Activated CD8-positive, alpha-beta memory T cell treated with anti-CD3 and anti-CD28 coated beads, Interleukin-2, amount 10 ng/mL, durations not matched to agents 7 days and 5 days (primary cell): ENCODE data around the gene RAD51C. TPM values are rescaled to one million over a fixed set of nuclear protein-coding genes. Genes with fewer than 3 reads are reported as not detected.
"Not testable (repeated sequence)": the region's sequence is repeated elsewhere in the genome, so short reads cannot be mapped to it uniquely, and the experiment has no call there.

Experiments
- ATAC-seq: fragments of 150-1000 bp; cut with Tn5 transposase; one replicate; pipeline ENCODE4 v1.10.0; 2021; ENCODE audit warnings: moderate library complexity
- CTCF ChIA-PET: fragments of 350-600 bp; sonication (Branson Sonifier 250); formaldehyde crosslinking; loops from one replicate; lab custom pipeline; 2021; ENCODE audit warnings: antibody characterized with exemption; lab: Charles Lee
- DNase-seq: peaks from one replicate; pipeline ENCODE4 v3.0.0-alpha.2; 2020
- H3K27ac Mint-ChIP-seq: one replicate; pipeline ENCODE4 v1.8.0; 2021; ENCODE audit warnings: mild to moderate bottlenecking, mixed read lengths
- H3K27me3 Mint-ChIP-seq: one replicate; pipeline ENCODE4 v1.8.0; 2021; ENCODE audit warnings: mixed read lengths
- H3K36me3 Mint-ChIP-seq: one replicate; pipeline ENCODE4 v1.8.0; 2021; ENCODE audit warnings: mild to moderate bottlenecking, mixed read lengths
- H3K4me1 Mint-ChIP-seq: one replicate; pipeline ENCODE4 v1.8.0; 2021; ENCODE audit warnings: mixed read lengths
- H3K4me3 Mint-ChIP-seq: one replicate; pipeline ENCODE4 v1.8.0; 2021; ENCODE audit warnings: mild to moderate bottlenecking, moderate library complexity, mixed read lengths
- H3K9me3 Mint-ChIP-seq: one replicate; pipeline ENCODE4 v1.8.0; 2022; ENCODE audit warnings: low read depth, mixed read lengths
- total RNA-seq, 2 experiments: library from RNA; stranded (reverse); gene quantifications; one replicate each; pipeline ENCODE4 v1.2.3, GENCODE V29; 2021

Gene RAD51C
- total RNA-seq, 2 experiments from 2014 or later: 61.3 to 65.0 TPM

DNA sequence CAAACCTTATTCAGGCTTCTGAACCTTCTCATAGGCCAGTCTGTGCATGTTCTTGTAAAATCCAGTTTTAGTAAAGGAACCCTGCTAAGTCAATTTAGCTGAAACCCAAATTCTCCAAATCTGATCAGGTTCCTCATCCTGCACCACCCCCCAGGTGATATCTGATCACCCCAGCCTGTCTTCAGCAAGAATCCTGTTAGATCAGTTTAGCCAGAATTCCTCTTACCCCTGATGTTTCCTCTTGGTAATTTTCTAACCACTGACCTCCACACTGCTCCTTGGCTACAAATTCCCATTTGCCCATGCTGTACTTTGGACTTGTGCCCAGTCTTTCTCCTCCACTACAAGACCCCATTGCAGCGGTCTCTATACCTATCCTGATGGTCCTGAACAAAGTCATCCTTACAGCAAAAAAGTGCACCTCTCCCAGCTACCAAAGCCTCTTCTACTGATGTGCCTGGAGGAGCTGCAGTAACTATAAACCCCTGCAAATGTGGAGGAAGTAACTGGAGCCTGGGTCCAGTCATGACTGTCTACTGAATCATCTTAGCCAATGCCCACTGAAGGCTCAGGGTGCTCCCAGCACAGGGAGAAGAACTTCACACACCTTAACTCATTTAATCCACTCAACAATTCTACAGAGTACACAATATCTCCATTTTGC lies 24.3 kb upstream of the RAD51C start:
- Mint-ChIP-seq H3K27ac (no peak overlapping the region), H3K4me3 (no peak overlapping the region), H3K27me3 (peaks cover 21% of the 10 kb centered on the region), H3K4me1 (peaks cover 7% of the 10 kb centered on the region), H3K36me3 (no peaks in the 10 kb centered on the region), H3K9me3 (no peaks in the 10 kb centered on the region)
- DNase-seq (no peak), ATAC-seq (no peak)
- CTCF ChIA-PET: no interaction called here

DNA sequence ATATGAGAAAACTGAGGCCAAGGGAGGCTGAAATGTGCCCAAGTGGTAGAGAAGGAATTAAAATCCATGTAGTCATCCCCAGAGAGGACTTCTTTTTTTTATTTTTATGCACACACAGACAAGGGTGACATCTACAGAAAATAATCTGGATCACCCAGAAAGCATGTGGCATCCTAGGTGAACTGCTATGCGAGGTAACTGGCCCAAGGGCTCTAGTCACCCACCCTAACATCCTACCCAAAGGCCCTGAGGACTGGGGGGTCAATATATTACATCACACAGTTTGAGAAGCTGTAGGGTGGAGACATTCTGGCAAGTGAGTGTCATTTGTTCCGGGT lies 23.8 kb upstream of the RAD51C start:
- no peaks in the 10 kb centered on the region for H3K9me3 Mint-ChIP-seq
- peaks cover 21% of the 10 kb centered on the region for H3K27me3 Mint-ChIP-seq
- CTCF ChIA-PET: no interaction called here
- H3K4me3 Mint-ChIP-seq: no peak overlapping the region
- no peak overlapping the region for H3K27ac Mint-ChIP-seq
- ATAC-seq (no peak), DNase-seq (no peak)
- H3K4me1 Mint-ChIP-seq: peaks cover 7% of the 10 kb centered on the region
- H3K36me3 Mint-ChIP-seq: no peaks in the 10 kb centered on the region

DNA sequence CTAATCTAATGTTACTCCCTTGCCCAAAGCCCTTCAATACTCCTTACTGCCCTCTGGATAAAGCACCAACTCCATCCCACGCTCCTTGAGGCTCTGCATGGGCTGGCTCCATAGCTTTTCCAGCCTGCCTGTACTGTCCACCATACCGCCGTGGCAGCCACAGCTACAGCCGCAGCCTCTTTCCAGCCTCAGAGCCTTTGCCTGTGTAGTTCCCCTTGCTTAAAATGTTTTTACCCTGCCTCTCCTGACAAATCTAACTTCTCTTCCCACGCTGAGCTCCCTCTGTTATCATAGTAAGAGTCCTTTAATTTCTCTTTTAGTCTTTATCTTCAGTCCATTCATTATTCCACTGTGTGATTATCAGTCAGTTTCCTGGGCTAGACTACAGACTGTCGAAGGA lies 22.5 kb upstream of the RAD51C start:
- ATAC-seq (no peak), DNase-seq (no peak)
- Mint-ChIP-seq H3K4me1 (peaks cover 7% of the 10 kb centered on the region), H3K27ac (no peak overlapping the region), H3K9me3 (no peaks in the 10 kb centered on the region), H3K4me3 (no peak overlapping the region), H3K27me3 (peaks cover 21% of the 10 kb centered on the region), H3K36me3 (no peaks in the 10 kb centered on the region)
- CTCF ChIA-PET: interaction anchor here (0.6 to 1.1 kb wide), 2 partner anchors 14 to 1744 kb away, joined by 3 to 4 read pairs; no protein-coding TSS in a partner anchor

DNA sequence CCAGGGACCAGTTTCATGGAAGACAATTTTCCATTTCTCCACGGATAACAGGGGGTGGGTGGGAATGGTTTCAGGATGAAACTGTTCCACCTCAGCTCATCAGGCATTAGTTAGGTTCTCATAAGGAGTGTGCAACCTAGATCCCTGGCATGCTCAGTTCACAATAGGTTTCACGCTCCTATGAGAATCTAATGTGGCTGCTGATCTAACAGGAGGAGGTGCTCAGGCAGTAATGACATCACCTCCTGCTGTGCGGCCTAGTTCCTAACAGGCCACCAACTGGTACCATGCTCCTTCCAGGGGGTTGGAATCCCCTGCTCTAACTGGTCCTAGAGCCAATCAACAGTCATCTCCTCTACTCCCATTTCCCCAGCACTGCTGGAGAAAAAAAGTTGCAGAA lies 20.4 kb upstream of the RAD51C start:
- ATAC-seq (no peak), DNase-seq (no peak)
- Mint-ChIP-seq H3K4me1 (peaks cover under 1% of the 10 kb centered on the region), H3K27me3 (peaks cover 18% of the 10 kb centered on the region), H3K9me3 (no peaks in the 10 kb centered on the region), H3K27ac (no peak overlapping the region), H3K4me3 (no peak overlapping the region), H3K36me3 (no peaks in the 10 kb centered on the region)
- CTCF ChIA-PET: no interaction called here

DNA sequence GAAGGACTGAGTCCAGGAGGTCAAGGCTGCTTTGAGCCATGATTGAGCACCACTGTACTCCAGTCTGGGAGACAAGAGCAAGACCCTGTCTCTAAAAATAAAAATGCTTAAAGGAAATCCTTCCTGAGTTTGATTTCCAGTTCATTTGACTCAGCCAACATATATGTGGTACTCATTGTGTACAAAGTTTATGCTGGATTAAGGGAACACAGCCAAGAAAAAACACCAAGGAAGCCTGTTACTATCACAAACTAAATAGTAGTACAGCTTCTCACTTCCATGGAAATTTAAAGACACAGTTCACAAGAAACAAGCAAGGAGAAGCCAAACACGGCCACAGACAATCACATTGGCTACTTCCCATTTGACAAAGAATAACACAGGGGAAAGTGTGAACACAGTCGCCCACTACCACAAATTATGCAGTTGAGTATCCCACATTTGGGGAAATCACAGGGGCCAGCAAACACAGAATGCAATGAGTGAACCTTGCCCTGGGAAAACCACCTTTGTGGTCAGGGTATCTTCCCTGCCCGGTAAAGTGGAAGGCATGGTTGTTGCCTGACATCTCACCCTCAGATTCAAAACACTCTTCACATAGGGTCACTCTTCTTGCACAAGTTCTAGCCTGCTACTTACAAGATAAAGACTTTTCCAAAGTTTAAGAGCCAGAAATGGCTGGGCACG lies 15.1 kb upstream of the RAD51C start:
- H3K36me3 Mint-ChIP-seq: no peaks in the 10 kb centered on the region
- ATAC-seq (no peak), DNase-seq (no peak)
- no peaks in the 10 kb centered on the region for H3K9me3 Mint-ChIP-seq
- CTCF ChIA-PET: no interaction called here
- peaks cover 6% of the 10 kb centered on the region for H3K27me3 Mint-ChIP-seq
- H3K4me1 Mint-ChIP-seq: no peaks in the 10 kb centered on the region
- no peak overlapping the region for H3K4me3 Mint-ChIP-seq
- H3K27ac Mint-ChIP-seq: no peak overlapping the region

DNA sequence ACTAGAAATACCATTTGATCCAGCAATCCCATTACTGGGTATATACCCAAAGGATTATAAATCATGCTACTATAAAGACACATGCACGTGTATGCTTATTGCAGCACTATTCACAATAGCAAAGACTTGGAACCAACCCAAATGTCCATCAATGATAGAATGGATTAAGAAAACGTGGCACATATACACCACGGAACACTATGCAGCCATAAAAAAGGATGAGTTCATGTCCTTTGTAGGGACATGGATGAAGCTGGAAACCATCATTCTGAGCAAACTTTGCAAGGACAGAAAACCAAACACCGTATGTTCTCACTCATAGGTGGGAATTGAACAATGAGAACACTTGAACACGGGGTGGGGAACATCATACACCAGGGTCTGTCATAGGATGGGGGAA lies 14.1 kb upstream of the RAD51C start:
- H3K27me3 Mint-ChIP-seq, CTCF ChIA-PET, DNase-seq, H3K27ac Mint-ChIP-seq, H3K36me3 Mint-ChIP-seq, H3K9me3 Mint-ChIP-seq, H3K4me3 Mint-ChIP-seq, ATAC-seq, H3K4me1 Mint-ChIP-seq: not testable (repeated sequence)

DNA sequence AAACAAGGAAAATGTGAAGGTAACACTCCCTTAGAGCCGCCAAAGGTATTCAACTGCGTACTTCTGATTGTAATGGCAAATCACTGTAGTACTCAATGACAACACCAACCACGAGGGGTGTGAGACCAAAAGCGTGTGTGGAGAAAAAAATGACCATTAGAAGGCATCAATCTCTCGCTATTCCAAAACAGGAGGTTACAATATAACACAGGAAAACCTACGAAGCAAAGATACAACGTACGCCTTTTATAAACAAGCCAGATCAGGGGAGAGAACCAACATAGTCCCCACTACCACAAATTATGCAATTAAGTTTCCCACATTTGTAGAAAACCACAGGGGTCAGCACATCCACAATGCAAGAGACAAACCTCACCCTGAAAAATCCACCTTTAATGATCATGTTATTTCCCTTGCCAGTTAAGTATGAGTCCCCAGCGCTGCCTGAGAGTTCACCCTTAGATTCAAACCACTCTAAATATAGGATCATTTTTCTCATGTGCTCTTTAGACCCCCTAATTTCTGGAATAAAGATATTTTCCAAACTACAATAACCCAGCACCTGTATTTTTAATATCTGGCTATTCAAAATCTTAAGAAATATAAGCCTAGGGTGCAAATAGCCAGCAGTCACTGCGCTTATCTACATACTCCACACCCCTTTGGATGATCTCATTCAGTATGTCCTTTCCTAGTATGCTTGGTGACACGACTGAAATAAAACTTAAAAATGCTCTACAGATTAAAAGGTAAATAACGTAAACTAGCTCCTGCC lies 13.0 kb upstream of the RAD51C start:
- Mint-ChIP-seq H3K27ac (no peak overlapping the region), H3K4me3 (no peak overlapping the region), H3K4me1 (no peaks in the 10 kb centered on the region), H3K36me3 (no peaks in the 10 kb centered on the region), H3K27me3 (peaks cover 6% of the 10 kb centered on the region), H3K9me3 (no peaks in the 10 kb centered on the region)
- DNase-seq: no peak
- CTCF ChIA-PET: no interaction called here
- no peak for ATAC-seq

DNA sequence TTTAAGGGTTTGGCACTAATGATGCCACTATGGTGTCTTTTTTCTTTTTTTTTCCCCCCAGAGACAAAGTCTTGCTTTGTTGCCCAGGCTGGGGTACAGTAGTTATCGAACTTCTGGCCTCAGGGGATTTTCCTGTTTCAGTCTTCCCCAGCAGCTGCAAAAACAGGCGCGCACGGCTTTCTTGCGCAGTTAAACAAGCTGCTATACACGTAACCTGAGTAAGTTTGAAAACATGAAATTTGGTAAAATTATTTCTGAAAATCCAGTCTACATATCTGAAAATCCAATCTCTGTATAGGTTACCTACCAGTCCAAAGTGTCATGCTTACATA lies 12.4 kb upstream of the RAD51C start:
- peaks cover 6% of the 10 kb centered on the region for H3K27me3 Mint-ChIP-seq
- no peak for DNase-seq
- CTCF ChIA-PET: no interaction called here
- no peak for ATAC-seq
- H3K4me1 Mint-ChIP-seq: no peaks in the 10 kb centered on the region
- no peak overlapping the region for H3K4me3 Mint-ChIP-seq
- no peak overlapping the region for H3K27ac Mint-ChIP-seq
- no peaks in the 10 kb centered on the region for H3K9me3 Mint-ChIP-seq
- H3K36me3 Mint-ChIP-seq: no peaks in the 10 kb centered on the region

DNA sequence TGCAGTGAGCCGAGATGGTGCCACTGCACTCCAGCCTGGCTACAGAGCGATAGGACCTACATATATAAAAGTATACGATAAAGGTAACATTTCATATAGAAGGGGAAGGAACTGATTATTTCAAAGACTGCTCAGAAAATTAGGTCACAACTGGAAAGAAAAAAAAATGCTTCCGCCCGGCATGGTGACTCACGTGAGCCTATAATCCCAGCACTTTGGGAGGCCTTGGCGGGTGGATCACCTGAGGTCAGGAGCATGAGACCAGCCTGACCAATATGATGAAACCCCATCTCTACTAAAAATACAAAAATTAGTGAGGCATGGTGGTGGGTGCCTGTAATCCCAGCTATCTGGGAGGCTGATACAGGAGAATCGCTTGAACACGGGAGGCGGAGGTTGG lies 8.4 kb upstream of the RAD51C start:
- Mint-ChIP-seq H3K36me3 (no peaks in the 10 kb centered on the region), H3K4me3 (no peak overlapping the region), H3K27ac (no peak overlapping the region), H3K9me3 (no peaks in the 10 kb centered on the region), H3K27me3 (no peaks in the 10 kb centered on the region), H3K4me1 (no peaks in the 10 kb centered on the region)
- CTCF ChIA-PET: interaction anchor here (0.6 to 1.6 kb wide), 3 partner anchors 14 to 464 kb away, joined by 3 to 4 read pairs (median 3); no protein-coding TSS in a partner anchor
- DNase-seq: no peak
- no peak for ATAC-seq

DNA sequence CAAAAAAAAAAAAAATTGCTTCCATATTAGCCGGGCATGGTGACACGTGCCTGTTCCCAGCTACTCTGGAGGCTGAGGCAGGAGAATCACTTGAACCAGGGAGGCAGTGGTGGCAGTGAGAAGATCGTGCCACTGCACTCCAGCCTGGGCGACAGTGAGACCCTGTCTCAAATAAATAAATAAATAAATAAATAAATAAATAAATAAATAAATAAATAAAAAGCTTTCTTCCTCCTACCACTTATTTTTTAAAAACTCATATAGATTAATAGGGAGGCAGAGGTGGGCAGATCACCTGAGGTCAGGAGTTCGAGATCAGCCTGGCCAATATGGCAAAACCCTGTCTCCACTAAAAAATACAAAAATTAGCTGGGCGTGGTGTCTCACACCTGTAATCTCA lies 7.9 kb upstream of the RAD51C start:
- not testable (repeated sequence) for H3K36me3 Mint-ChIP-seq, H3K27me3 Mint-ChIP-seq, H3K9me3 Mint-ChIP-seq, ATAC-seq, H3K4me1 Mint-ChIP-seq, DNase-seq, H3K27ac Mint-ChIP-seq, H3K4me3 Mint-ChIP-seq
- CTCF ChIA-PET: interaction anchor here (1.3 kb wide), 1 partner anchor 17 kb away, joined by 3 read pairs; no protein-coding TSS in a partner anchor

DNA sequence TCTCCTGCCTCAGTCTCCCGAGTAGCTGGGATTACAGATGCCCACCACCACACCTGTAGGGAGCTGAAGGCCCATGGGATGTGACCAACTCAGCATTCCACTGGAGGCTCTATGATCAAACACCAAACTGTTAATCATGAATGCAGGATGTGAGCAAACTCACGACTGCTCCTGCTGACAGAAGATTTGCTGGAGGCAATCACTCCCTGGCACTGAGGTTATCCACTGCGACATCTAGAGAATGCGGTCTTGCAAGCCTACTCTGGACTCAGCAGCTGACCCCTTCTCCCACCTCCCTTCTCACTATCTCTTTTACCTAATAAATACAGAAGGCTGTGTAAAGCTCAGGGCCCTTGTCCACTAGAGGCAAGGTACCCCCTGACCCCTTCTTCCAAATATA lies 5.4 kb upstream of the RAD51C start:
- H3K4me1 Mint-ChIP-seq: no peaks in the 10 kb centered on the region
- H3K9me3 Mint-ChIP-seq: no peaks in the 10 kb centered on the region
- ATAC-seq: no peak

DNA sequence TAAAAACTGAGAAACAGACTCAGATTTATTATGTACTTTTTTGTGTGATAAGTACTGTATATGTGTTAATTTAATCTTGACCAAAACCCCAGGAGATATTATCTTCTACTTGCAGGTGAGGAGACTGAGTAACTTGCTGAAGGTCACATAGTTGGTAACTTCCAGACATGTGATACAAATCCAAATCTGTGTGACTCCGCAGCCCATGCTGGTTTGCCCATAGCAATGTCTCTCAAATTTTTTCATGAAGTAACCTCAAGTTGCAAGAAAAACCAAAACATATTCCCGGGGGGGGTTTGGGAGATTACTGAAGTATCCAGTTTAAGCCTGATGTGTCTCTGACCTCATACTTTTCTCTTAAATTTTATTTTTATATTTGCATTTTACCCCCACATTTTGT lies 3.9 kb upstream of the RAD51C start:
- DNase-seq (no peak), ATAC-seq (no peak)
- no peaks in the 10 kb centered on the region for H3K27me3 Mint-ChIP-seq
- peaks cover 12% of the 10 kb centered on the region for H3K4me1 Mint-ChIP-seq
- H3K36me3 Mint-ChIP-seq: peaks cover 7% of the 10 kb centered on the region
- no peak overlapping the region for H3K4me3 Mint-ChIP-seq
- H3K9me3 Mint-ChIP-seq: no peaks in the 10 kb centered on the region
- CTCF ChIA-PET: interaction anchor here (0.6 kb wide), 1 partner anchor 237 kb away, joined by 3 read pairs; no protein-coding TSS in a partner anchor
- H3K27ac Mint-ChIP-seq: no peak overlapping the region

More for the DNA sequence above, 5.4 kb upstream of the RAD51C start:
- no peak overlapping the region for H3K4me3 Mint-ChIP-seq
- H3K27ac Mint-ChIP-seq: no peak overlapping the region
- CTCF ChIA-PET: interaction anchor here (0.6 kb wide), 1 partner anchor 237 kb away, joined by 4 read pairs; no protein-coding TSS in a partner anchor
- H3K36me3 Mint-ChIP-seq: no peaks in the 10 kb centered on the region
- DNase-seq: no peak
- H3K27me3 Mint-ChIP-seq: no peaks in the 10 kb centered on the region

DNA sequence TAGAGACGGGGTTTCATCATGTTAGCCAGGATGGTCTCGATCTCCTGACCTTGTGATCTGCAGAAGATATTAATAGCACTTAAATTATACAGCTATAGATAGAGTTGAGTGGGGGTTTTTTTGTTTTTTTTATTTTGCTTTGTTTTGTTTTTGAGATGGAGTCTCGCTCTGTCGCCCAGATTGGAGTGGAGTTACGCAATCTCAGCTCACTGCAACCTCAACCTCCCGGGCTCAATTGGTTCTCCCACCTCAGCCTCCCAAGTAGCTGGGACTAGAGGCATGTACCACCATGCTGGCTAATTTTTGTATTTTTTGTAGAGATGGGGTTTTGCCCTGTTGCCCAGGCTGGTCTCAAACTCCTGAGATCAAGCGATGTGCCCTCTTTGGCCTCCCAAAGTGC lies 2.4 kb upstream of the RAD51C start:
- DNase-seq: not testable (repeated sequence)
- CTCF ChIA-PET: interaction anchor here (1.6 kb wide), 1 partner anchor 10 kb away, joined by 6 read pairs; no protein-coding TSS in a partner anchor

More for the DNA sequence above, 2.4 kb upstream of the RAD51C start:
- peaks cover 26% of the 10 kb centered on the region for H3K4me1 Mint-ChIP-seq
- not testable (repeated sequence) for H3K9me3 Mint-ChIP-seq, H3K27ac Mint-ChIP-seq, H3K4me3 Mint-ChIP-seq, H3K27me3 Mint-ChIP-seq, ATAC-seq
- peaks cover 15% of the 10 kb centered on the region for H3K36me3 Mint-ChIP-seq
